Measurements from ENCODE around the gene LHX1.

The LHX1 gene

DNA sequence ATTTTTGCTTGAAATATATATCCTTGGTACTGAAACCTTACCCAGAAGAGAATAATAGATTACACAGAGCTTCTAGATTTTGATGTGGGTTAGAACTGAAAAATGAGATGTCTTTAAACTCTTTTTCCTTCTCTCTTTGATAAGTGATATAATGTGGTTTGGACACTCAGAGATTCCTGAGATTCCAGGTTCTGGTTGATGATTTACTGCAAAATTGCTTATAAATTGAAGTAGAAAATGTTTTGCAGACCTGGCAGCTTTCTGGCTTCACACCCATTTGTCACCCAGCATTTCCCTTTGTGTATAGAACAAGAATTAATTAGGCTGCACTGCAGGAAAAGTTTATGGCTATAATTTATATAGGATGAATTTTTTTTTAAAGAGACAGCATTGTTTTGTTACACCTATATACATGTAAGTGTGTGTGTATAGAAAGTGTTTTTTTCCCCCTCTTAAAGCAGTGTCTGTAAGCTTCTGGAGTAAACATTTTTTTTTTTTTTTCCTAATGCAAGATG is 35.0 kb downstream of the LHX1 start:
- TF ChIP-seq FOXM1 (IDR thresholded peaks at IDR 0.05; ENCODE audit: borderline replicate concordance) (no peak), CTBP1 (IDR thresholded peaks at IDR 0.05; ENCODE audit: borderline replicate concordance) (no peak), ARNT (IDR thresholded peaks at IDR 0.05) (no peak), HDGF (IDR thresholded peaks at IDR 0.05; ENCODE audit: borderline replicate concordance) (no peak), L3MBTL2 (conservative IDR thresholded peaks at IDR 0.05) (no peak), BHLHE40 (IDR thresholded peaks at IDR 0.05; ENCODE audit: borderline replicate concordance) (no peak), SUZ12 (IDR thresholded peaks at IDR 0.05) (no peak), FOXA1 (IDR thresholded peaks at IDR 0.05) (no peak), NFRKB (IDR thresholded peaks at IDR 0.05) (no peak), ELF4 (IDR thresholded peaks at IDR 0.05) (no peak), LEF1 (IDR thresholded peaks at IDR 0.05; ENCODE audit: borderline replicate concordance) (no peak), ZNF384 (IDR thresholded peaks at IDR 0.05) (no peak)
- TF ChIP-seq, protein P1, sequence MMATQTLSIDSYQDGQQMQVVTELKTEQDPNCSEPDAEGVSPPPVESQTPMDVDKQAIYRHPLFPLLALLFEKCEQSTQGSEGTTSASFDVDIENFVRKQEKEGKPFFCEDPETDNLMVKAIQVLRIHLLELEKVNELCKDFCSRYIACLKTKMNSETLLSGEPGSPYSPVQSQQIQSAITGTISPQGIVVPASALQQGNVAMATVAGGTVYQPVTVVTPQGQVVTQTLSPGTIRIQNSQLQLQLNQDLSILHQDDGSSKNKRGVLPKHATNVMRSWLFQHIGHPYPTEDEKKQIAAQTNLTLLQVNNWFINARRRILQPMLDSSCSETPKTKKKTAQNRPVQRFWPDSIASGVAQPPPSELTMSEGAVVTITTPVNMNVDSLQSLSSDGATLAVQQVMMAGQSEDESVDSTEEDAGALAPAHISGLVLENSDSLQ (IDR thresholded peaks at IDR 0.05): no peak
- POLR2A ChIA-PET: no interaction called here

DNA sequence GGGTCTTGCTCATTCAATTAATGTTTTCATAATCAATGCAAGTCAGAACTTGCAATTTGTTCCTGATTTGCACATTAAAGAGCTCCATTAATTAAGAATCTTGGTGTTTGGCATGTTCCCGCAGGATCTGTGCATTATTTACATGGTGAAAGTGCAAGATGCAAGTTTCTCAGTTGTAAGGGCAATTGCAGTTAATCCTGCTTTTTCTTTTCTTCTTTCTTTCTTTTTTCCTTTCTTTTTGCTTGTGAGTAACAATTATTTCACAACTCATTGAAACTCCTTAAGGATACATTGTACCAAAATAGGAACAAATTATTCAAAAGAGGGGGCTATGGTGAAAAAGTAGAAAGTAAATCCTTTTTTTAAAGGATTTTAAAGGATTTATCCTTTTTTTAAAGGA is 35.6 kb downstream of the LHX1 start:
- DNase-seq (ENCODE audit: extremely low spot score): no peak
- no peak for TF ChIP-seq TARDBP (IDR thresholded peaks at IDR 0.05)
- TF ChIP-seq HDGF (IDR thresholded peaks at IDR 0.05; ENCODE audit: borderline replicate concordance): no peak
- TF ChIP-seq BHLHE40 (IDR thresholded peaks at IDR 0.05; ENCODE audit: borderline replicate concordance): no peak
- no peak for TF ChIP-seq L3MBTL2 (conservative IDR thresholded peaks at IDR 0.05)
- no peak for TF ChIP-seq ZNF384 (IDR thresholded peaks at IDR 0.05)
- TF ChIP-seq SP1 (IDR thresholded peaks at IDR 0.05): no peak
- no peak for TF ChIP-seq NFRKB (IDR thresholded peaks at IDR 0.05)
- TF ChIP-seq, protein P1 (IDR thresholded peaks at IDR 0.05): no peak
- no peak for TF ChIP-seq ELF4 (IDR thresholded peaks at IDR 0.05)
- TF ChIP-seq ARNT (IDR thresholded peaks at IDR 0.05): no peak
- TF ChIP-seq FOXK2 (IDR thresholded peaks at IDR 0.05): no peak
- no peak for TF ChIP-seq FOXM1 (IDR thresholded peaks at IDR 0.05; ENCODE audit: borderline replicate concordance)
- no peak for TF ChIP-seq SUZ12 (IDR thresholded peaks at IDR 0.05)
- TF ChIP-seq LEF1 (IDR thresholded peaks at IDR 0.05; ENCODE audit: borderline replicate concordance): no peak
- TF ChIP-seq FOXA1 (IDR thresholded peaks at IDR 0.05): no peak
- TF ChIP-seq CTBP1 (IDR thresholded peaks at IDR 0.05; ENCODE audit: borderline replicate concordance): no peak
- CTCF ChIA-PET: no interaction called here
- POLR2A ChIA-PET: no interaction called here

More for the DNA sequence above, 35.0 kb downstream of the LHX1 start:
- DNase-seq (ENCODE audit: extremely low spot score): no peak
- CTCF ChIA-PET: no interaction called here

DNA sequence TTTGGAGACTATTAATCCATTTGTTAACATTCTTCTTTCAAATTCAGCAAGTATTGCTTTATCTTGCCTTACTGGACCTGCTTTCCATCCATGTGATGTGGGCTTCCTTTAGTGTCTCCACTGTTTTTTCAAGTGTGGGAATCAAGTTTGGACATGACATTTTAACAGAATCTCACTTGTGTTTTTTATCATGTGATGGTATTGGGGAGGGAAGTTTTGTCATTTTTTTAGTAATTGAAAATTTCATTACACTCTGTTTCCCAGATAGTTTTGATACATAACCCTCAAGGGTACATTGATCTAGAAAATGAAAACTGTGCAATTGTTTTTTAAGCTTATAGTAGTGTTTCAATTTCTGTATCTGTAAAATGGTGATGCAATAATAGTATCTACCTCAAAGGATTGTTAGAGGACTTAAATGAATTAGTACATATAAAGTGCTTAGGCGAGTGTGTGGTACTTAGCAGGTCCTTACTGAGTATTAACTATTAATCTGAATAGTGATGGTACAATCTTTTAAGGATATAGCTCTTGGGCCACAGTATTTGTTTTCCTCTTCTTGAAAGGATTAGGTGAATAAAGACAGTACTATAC is 38.7 kb downstream of the LHX1 start:
- POLR2A ChIA-PET: interaction anchor here (0.9 kb wide), 1 partner anchor 55 kb away, joined by 3 read pairs; no protein-coding TSS in a partner anchor
- CTCF ChIA-PET: interaction anchor here (0.6 kb wide), 1 partner anchor 32 kb away, joined by 3 read pairs; no protein-coding TSS in a partner anchor
- TF ChIP-seq ARNT (IDR thresholded peaks at IDR 0.05): no peak
- no peak for TF ChIP-seq NFRKB (IDR thresholded peaks at IDR 0.05)
- no peak for TF ChIP-seq SP1 (IDR thresholded peaks at IDR 0.05)
- no peak for DNase-seq (ENCODE audit: extremely low spot score)

DNA sequence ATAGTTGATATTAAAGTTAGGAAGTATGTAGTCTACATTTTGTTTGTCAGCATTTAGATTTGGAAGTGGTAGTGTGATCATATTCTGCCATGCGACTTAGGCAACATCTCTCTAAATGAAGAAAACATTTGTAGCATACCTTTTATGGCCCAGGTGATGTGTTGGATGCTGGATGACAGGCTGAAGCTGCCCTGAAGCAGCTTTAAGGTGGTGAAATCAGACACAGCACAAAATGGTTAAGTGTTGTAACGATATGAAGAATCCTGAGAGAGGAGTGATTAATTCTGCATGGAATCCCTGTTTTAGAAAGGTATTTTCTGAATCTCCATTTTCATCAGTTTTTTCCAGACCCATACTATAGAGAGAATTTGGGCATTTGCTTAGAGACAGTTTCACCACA is 39.8 kb downstream of the LHX1 start:
- CTCF ChIA-PET: interaction anchor here (0.9 kb wide), 1 partner anchor 258 kb away, joined by 3 read pairs; no protein-coding TSS in a partner anchor
- no peak for DNase-seq (ENCODE audit: extremely low spot score)
- POLR2A ChIA-PET: no interaction called here
- TF ChIP-seq L3MBTL2 (conservative IDR thresholded peaks at IDR 0.05) (no peak), NFRKB (IDR thresholded peaks at IDR 0.05) (no peak), ELF4 (IDR thresholded peaks at IDR 0.05) (no peak), TARDBP (IDR thresholded peaks at IDR 0.05) (no peak), CTBP1 (IDR thresholded peaks at IDR 0.05; ENCODE audit: borderline replicate concordance) (no peak), BHLHE40 (IDR thresholded peaks at IDR 0.05; ENCODE audit: borderline replicate concordance) (no peak)
- TF ChIP-seq, protein P1 (IDR thresholded peaks at IDR 0.05): no peak

DNA sequence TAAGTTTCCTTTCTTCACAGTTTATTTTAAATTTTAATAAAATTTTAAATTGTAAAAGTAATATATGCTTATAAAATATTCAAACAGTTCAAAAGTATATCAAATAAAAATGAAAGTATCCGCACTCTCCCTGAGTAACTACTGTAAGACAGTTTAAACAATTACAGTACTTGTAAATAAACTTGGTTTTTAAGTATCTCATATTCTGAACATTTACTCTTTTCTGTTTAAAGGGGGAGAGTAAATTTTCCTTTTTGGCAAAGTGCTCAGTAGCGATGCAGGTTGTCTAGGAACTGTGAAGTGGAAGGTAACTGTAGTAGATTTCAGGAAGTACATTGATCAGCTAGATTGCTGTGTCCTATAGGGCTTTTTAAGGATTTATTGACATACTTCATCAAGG is 40.3 kb downstream of the LHX1 start:
- DNase-seq (ENCODE audit: extremely low spot score): no peak
- TF ChIP-seq FOXK2 (IDR thresholded peaks at IDR 0.05): no peak
- no peak for TF ChIP-seq FOXM1 (IDR thresholded peaks at IDR 0.05; ENCODE audit: borderline replicate concordance)
- no peak for TF ChIP-seq L3MBTL2 (conservative IDR thresholded peaks at IDR 0.05)
- no peak for TF ChIP-seq ZNF384 (IDR thresholded peaks at IDR 0.05)
- no peak for TF ChIP-seq SP1 (IDR thresholded peaks at IDR 0.05)
- no peak for TF ChIP-seq TARDBP (IDR thresholded peaks at IDR 0.05)
- no peak for TF ChIP-seq CTBP1 (IDR thresholded peaks at IDR 0.05; ENCODE audit: borderline replicate concordance)
- TF ChIP-seq HDGF (IDR thresholded peaks at IDR 0.05; ENCODE audit: borderline replicate concordance): no peak
- no peak for TF ChIP-seq ARNT (IDR thresholded peaks at IDR 0.05)
- ChIA-PET CTCF (interaction anchor here (1.1 kb wide), 1 partner anchor 12 kb away, joined by 3 read pairs; no protein-coding TSS in a partner anchor), POLR2A (no interaction called here)

DNA sequence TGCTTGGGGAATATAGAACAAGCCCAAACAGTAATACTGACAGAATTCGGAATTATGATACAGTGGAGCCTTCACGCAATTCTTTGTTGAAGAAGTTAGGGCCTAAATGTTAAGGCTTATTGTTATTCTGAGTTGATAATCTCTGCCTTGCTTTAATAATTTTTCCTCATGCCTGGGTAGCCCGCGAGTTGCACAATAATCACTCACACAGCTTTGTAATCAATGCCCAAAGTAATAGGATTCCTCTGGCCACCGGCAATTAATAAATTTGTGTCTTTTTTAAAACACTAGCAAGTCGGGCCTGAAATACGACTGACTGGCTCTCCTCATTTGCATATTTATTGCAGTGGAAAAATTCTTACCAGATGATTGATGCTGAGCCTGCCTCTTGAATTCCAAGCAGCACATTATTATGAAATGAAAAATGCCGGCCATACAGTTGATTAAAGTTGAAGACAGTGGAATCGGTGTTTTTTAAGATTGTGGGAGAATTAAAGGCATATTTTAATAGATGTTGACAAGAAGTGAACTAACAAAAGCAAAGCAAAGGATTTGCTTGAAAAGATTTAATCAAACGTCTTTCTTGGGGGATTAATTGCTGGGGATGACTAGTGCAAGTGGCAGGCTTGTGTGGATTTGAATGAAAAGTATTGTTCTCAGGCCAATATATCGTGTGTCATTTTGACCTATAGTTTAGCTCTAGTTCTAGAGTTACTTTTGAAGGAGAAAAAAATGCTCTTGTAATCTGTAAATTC is 41.7 kb downstream of the LHX1 start:
- DNase-seq (ENCODE audit: extremely low spot score): peak; percentile 8
- CTCF ChIA-PET: interaction anchor here (0.6 to 1.3 kb wide), 2 partner anchors 223 to 395 kb away, joined by 3 to 4 read pairs; no protein-coding TSS in a partner anchor
- POLR2A ChIA-PET: interaction anchor here (1.2 kb wide), 1 partner anchor 30 kb away, joined by 5 read pairs; the partner anchor contains the start of gene AATF

More for the DNA sequence above, 41.7 kb downstream of the LHX1 start:
- TF ChIP-seq, protein P1 (IDR thresholded peaks at IDR 0.05): peak; percentile 61
- no peak for TF ChIP-seq FOXK2 (IDR thresholded peaks at IDR 0.05)
- no peak for TF ChIP-seq ELF4 (IDR thresholded peaks at IDR 0.05)
- TF ChIP-seq FOXA1 (IDR thresholded peaks at IDR 0.05): no peak
